ENCODE measurements around the gene CFAP221.
A peak's percentile ranks its signal among the peaks of the same experiment; 100 is the strongest.
"Not testable (repeated sequence)": the region's sequence is repeated elsewhere in the genome, so short reads cannot be mapped to it uniquely, and the experiment has no call there.

The CFAP221 gene

DNA sequence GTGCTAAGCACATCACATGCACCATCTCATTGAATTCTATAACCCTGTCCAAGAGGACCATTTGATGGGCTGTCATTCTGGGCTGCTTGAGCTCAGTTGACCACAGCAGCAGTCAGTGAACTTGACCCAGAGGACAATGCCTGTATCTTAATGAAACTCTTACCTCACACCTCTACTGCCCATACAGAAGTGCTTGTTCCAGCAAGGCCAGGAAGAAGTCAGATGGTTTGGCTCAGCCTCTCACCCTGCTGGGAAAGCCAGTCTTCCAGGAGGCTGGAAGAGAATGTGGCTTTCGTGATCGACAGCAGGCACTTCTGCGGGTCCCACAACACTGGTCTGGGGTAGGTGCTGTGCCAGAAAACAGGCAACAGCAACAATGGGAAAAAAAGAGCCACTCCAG lies 47.3 kb downstream of the CFAP221 start:
- no peak for DNase-seq

DNA sequence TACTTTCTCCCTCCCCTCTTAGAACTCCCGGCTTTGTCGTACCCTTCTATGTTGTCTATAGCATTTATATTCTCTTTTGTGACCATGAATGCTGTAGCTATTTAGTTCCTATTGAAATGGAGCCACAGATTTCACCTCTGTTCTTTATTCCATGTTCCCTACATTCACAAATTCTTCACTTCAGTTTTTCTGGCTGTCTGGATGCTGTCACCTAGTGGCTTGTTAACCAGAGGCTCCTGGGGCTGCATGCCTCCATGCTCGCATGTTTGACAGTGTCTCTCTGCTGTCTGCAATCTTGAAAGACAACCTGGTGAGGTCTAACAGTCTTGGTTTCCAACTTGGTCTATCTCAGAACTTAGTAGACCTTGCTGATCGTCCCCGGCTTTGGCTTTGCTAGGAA lies 48.2 kb downstream of the CFAP221 start:
- DNase-seq: no peak

DNA sequence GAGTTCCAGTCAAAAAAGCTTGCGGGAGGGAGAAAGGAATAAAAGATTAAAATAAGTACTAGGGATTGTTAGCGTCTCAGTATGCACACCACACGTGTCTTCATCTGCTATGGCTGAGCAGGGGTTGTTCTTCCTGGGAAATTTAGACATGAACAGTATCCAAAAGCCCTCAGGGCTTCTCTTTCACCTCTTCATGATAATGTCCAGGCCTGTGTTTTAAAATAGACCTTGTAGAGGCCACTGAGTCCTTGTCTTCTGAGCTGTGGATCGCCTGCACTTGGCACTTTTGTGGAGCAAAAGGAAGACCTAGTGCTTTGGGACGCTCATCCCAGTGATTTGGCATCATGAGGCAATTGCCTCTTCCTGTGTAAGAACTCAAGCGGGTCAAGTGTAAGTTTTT lies 52.4 kb downstream of the CFAP221 start:
- DNase-seq: no peak

DNA sequence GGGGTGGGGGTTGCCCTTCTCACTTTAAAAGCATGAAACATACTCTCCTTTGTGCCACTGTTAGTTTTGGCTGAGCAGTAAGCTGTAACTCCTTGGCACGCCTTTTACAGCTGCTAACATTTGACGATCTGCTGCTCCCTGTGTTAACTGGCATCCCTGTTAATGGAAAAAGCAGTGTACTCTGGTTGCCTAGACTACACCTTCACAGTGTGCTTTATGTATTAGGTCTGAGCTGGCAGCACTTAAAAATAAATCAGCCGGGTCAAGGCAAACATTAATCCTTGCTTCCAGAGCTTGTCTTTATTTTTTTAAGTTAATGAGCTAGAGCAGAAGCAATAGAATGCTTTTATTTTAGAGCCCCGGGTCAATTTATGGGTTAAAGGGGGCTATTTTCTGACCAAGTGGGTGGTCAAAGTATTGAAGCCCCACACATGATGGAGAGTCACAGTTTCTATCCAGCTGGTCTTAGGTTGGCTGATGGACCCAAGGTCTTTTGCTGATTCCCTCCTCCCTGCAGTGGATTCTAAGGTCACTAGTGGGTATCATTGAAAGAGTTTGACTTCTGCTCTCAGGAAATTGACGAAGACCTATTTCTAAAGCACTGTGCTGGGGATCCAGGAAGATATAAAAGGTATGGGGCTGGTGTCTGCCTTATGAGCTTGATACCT lies 54.5 kb downstream of the CFAP221 start:
- peak; percentile 98 for DNase-seq

DNA sequence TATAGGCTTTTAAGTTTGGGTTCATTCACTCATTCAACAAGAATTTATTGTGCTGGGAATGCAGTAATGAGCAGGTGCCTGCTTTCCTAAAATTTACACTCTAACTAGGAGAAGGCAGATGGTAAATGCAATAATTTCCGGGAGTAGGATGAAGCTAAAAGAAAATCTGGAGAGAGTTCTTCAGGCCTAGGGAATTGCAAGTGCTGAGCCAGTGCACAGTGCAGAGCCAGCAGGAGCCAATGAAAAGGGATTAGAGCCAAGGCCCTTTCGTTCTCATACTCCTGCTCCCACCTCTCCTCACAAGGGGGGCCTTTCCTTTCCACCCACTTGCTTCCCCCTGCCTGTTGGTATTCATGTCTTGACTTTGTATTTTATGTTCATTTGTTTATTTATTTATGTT lies 55.1 kb downstream of the CFAP221 start:
- DNase-seq: peak; percentile 66

DNA sequence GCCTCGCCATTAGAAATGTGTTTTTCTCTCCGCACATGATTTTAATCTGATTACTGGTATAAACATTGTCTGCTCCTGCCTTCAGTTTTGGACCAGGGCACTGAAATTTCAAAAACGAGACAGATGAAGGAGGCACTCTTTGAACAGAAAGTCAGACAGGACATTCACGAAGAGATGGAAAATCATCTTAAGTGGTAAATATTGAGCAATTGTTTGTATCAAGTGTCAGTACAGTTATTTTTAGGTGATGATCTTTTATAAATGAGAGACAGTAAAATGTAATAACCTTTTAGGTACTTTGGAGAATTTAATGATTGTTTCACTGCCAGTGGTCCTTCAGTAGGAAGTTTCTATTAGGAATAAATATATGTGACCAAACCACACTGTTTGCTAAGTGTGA lies 60.8 kb downstream of the CFAP221 start:
- DNase-seq: no peak

DNA sequence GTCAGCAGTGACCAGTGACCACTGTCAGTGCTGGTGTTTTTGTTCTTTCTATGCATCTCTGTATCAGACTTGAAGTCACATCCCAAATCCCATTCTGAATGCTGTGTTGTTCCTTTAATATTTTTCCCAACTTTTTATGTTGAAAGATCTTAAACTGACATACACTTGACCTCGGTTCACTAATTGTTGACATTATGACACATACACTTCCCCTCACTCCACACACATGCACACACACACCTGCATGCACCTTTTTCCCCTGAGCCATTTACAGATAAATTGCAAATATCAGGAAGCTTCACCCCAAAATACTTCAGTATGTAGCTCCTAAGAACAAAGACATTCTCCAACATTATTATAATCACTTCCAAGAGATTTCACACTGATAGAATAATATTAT lies 62.4 kb downstream of the CFAP221 start:
- no peak for DNase-seq

DNA sequence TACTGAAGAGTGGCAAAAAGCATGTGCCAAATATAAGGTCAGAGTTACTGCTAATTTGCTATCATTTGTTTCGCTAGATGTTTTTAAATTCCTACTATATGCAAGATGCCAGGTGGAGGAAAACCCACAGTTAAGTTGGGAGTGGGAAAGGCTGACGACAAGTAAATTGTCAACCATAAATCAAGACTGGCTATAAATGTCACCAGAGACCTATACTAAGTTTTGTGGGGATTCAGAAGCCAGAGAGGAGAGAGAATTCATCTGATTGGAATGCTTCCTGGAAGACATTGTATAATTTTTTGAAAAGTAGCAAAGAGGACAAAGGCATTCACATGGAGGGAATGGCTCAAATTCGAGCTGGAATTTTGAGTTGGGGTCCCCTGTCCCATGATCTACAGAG lies 64.3 kb downstream of the CFAP221 start:
- DNase-seq: no peak

DNA sequence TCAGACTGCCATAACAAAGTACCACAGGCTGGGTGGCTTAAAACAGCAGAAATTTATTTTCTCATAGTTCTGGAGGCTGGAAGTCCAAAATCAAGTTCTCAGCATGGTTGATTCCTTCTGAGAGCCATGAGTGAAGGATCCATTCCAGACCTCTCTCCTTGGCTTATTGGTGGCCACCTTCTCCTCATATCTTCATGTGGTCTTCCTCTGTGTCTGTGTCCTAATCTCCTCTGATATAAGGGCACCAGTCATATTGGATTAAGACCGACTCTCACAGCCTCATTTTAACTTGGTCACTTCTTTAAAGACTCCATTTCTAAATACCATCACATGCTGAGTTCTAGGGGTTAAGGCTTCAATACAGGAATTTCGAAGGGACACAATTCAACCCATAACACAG lies 65.1 kb downstream of the CFAP221 start:
- no peak for DNase-seq

DNA sequence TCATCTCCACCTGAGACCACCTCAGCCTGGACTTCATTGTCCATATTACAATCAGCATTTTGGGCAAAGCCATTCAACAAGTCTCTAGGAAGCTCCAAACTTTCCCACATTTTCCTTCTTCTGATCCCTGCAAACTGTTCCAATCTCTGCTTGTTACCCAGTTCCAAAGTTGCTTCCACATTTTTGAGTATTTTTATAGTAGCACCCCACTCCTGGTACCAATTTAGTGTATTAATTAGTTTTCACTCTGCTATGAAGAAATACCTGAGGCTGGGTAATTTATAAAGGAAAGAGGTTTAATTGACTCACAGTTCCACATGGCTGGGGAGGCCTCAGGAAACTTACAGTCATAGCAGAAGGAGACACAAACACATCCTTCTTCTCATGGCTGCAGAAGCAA lies 69.9 kb downstream of the CFAP221 start:
- DNase-seq: not testable (repeated sequence)

DNA sequence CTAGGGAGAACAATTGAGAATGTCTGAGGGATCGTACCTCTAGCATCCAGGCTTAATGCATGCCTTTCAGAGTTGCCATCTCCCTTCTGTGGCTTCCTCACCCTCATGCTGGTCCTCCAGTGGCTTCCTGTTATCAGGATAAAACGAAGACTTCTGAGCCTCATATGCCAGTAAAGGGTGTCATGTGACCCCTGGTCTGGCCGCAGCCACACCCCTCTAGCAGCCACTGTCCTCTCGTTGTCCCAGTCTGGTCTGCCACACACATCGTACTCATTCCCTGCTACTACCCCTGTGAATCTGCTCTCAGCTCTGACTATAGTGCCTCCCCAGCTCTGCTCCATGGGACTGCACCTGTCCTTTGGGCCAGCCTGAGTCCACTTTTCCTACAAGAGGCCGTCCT lies 72.2 kb downstream of the CFAP221 start:
- no peak for DNase-seq

DNA sequence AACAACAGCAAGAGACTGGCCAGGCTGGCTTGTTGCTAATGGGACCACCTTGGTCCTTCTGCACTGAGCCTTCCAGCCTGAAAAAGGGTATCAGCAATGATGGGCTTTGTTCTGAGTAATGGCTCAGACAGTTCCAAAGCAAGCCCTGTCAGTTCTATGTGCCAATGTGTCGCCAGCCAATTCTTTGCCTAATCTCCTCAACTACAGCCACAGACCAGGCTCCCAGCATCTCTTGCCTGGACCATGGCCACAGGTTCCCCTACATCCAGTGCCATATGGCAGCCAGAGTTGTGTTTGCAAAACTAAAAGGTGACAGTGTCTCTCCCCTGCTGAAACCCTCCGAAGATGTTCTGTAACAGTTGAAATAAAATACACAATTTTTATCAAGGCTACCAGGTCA lies 73.2 kb downstream of the CFAP221 start:
- DNase-seq: no peak

DNA sequence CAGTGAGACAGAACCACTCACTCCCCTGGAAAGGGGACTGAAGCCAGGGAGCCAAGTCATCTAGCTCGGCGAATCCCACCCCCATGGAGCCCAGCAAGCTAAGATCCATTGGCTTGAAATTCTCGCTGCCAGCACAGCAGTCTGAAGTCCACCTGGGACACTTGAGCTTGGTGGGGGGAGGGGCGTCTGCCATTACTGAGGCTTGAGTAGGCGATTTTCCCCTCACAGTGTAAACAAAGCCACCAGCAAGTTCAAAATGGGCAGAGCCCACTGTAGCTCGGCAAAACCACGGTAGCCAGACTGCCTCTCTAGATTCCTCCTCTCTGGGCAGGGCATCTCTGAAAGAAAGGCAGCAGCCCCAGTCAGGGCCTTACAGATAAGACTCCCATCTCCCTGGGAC lies 74.5 kb downstream of the CFAP221 start:
- peak; percentile 5 for DNase-seq

DNA sequence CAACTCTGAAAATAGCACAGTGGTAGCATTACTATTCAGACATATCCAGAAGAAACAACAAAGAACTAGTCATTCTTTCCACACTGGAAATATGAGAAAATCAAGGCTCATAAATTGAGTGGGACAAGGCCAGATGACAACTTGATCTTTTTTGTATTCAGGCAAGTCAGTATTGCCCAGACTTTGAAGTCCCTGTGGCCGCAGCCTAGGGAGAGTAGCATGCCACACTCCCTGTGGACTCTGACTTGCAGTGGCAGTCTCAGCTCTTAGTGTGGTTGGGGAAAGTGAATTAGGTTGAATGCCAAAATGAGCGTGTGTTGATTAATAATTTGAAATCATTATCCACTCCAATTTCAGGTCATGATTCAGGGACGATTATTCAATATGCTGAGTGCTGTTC lies 81.0 kb downstream of the CFAP221 start:
- DNase-seq: no peak

DNA sequence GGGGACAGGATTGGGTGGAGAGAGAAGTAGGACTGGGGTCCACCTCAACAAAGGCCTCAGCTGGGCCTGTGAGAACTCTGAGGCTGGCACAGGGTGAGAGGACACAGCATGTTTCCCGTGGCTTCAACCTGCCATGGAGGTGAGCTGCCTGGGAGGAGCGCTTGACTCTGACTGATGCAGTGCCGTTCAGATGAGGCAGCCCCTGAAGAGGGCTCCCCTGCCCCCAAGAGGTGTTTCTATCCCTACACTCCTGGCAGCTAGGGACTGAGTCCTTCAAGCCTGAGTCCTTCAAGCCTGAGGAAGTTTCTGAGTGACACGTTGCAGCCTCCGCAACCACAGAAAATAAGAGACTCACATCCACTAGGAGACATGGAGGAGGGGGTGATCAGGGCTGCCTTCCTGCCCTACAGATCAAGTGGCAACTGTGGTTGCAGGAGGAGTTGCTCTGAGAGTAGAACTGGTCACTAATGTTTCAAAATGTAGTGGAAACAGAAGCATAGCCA lies 85.1 kb downstream of the CFAP221 start:
- DNase-seq: no peak

DNA sequence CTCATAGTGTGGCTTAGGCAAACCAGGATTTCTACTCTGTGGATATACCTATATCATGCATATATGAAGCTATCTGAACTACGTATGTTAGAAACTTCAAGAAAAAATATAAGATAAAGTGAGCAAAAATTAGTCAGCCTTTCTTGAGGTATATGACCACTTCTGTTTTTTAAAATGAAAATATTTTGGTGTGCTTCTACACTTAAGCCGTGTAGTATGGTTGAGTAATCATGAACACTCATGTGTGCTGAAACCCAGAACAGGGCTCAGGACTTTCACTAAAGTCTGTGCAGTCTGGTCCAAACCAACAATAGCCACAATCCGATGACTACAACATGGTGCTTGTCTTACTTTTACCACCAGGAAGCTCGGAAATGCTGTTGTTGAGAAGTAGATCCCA lies 85.9 kb downstream of the CFAP221 start:
- DNase-seq: no peak

DNA sequence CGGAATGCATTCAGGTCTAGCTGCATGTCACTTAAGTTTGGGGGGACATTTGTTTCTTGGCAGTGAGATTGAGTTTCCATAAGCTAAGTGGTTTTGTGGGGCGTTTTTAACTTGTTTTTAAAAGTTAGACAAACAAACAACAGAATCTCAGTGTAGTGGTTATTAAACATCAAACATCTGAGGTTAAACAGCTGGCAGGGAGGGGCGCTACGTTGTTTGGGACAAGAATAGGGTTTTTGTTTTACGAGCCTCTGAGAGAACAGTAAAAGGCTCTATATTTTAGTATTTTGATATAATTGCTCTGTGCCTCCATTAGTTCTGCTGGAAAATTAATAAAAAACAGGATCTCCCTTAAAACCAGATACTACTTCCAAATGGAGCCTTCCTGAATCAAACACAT lies 93.1 kb downstream of the CFAP221 start:
- DNase-seq: no peak

DNA sequence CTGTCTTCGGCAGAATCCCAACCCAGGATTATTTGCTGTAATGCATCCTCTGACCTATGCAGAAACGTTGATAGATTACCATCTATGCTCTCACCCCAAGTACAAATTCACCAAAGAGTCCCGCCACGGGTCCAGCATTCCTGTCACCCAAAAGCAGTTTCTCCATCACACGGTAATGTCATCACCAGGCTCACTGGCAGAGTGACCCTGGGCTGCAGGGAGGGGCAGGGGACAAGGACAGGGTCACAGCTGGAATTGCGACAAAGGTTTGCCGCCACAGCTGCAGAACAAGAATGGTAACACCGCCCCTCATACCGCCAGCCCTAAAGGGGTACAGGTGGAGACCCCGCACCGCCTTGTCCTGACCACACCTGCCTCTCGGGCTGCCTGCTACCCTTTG lies 94.0 kb downstream of the CFAP221 start:
- no peak for DNase-seq

DNA sequence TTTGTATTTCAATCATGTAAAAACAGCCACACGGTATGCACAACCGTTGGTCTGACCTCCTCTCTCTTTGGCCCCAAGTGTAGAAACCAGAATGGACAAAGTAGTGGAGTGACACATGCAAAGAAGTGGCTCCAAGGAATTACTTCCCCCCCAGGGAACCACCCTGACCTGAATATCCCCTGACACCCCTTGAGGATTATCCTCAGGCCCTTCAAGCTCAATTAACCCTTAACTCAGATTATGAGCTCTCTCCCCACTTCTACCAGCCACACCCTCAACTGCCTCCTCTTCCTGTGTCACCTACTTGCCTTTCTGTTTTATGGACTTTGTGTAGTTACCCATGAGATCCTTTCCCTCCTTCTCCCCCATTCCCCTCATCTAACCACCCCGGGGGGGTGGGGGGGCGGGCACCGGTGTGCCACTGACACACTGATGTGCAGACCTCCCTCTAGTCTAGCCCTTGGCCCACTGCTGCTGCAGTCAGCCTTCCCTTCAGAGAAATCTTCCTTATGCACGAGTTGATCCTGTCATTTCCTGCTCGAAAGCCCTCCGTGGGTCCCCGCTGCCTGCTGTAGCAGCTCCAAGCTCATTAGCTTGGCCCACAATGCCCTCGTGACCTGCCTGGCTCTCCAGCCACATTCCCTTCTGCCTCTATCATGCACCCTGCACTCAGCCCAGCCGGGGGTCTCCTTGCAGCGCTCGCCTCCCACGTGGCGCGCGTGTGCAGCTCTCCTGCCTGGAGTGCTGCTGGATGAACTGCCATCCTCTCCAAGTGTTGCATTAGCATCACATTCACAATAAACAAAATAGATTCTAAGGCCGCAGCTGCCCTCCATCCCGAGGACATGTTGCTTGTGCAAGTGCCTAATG lies 94.7 kb downstream of the CFAP221 start:
- peak; percentile 36 for DNase-seq

DNA sequence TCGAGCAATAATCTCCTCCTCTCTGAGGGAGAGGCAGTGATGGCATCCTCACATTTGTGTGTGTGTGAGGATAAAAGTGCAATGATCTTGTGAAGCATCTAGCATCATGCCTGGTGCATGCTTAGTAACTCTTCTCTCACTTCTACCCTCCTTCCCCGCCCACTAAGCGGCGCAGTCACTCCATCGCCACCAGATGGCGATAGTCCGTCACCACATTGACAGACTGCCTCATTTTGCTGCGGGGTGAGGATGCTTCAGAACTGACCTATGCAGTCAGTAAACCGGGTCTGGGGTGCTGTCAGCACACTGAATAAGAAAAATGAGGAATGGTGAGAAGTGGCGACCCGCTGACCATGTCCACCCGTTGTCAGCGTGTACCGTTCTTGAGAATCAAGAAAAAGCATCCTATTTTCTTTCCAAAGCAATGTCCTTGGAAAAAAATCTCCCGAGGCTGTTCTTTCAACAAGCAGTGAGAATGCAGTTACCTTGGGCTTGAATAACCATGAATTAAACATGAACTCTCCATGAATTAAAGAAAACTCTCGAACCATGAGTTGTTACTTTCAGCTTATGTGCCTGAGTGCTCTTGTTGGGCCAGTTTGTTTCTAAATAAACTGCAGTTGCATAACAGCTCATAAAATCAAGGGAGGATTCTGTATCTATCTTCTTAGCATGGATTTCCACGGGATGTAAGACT lies 97.5 kb downstream of the CFAP221 start:
- DNase-seq: peak; percentile 72

DNA sequence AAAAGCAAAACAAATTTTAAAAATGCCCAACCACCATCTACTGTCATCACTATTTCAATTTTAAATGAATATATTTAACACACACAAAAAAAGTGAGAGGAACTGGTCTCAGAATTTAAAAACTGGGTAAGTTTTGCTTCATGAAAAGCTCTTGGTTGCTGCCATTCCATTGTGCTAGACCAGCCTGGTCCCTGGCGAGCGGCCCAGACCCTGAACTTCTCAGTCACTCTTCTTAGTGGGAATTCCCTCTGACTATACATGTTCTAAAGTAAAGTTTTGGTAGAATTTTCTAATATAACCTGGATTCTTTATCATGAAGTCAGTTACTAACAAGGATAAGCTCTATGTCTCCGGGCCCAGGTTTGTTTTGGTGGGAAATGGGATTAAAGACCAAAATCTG lies 99.9 kb downstream of the CFAP221 start:
- DNase-seq: no peak

DNA sequence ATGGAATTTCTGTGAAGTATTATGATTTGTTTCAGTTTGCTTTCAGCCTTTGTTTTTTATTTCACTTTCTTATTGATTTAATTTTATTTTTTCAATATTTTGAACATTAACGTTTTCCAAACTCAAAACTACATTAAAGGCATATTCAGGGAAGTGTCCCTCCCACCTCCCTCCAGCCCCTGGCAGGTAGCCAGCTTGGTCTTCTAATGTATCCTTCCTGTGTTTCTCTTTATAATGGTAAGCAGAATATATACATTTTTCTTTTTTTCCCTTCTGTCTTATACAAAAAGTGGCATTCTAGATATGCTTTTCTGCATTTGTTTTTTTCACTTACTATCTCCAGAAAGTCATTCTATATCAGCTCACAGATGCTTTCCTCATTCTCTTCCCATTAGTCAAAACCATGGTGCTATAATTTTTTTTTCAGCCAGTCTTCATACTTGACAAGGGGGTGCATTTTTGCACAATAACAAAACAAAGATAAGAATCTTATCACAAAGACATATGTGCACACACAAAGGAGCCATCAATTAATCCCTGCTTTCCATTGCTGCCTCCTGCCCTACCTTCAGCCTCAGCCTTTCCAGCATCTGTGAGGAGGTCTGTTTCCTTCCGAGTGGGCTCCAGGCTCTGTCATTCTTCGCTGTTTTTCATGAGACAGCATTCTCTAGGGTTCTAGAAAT lies 101.1 kb downstream of the CFAP221 start:
- no peak for DNase-seq

DNA sequence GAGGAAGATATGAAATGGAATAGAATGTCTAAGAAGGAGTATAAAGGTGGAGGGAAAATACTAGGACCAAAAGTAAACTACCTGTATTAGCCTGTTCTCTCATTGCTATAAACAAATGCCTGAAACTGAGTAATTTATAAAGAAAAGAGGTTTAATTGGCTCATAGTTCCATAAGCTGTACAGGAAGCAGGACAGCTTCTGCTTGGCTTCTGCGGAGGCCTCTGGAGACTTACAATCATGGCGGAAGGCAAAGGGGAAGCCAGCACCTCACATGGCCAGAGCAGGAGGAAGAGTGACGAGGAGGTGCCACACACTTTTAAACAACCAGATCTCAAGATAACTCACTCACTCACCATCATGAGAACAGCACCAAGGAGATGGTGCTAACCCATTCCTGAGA lies 101.9 kb downstream of the CFAP221 start:
- no peak for DNase-seq

Measured in DMS79 treated with DMSO at 0.1 percent for 48 hours (cell line).